ENCODE results near the gene CXCL3.

The CXCL3 gene

GRCh38 chr4:74055498-74055897 is 17.0 kb upstream of the CXCL3 start:
- no peak for DNase-seq (ENCODE audit: low read depth in 3 of 3)

GRCh38 chr4:74055096-74055495 is 16.6 kb upstream of the CXCL3 start:
- no peak for DNase-seq (ENCODE audit: low read depth in 3 of 3)

GRCh38 chr4:74054483-74055047 is 16.1 kb upstream of the CXCL3 start:
- DNase-seq (ENCODE audit: low read depth in 3 of 3), result no peak

- no peak for DNase-seq (ENCODE audit: low read depth in 3 of 3)
These were observed 8.7 kb upstream of the CXCL3 start for GRCh38 chr4:74047152-74047551.

GRCh38 chr4:74045772-74046171 is 7.3 kb upstream of the CXCL3 start:
- DNase-seq (ENCODE audit: low read depth in 3 of 3), result no peak

- DNase-seq (ENCODE audit: low read depth in 3 of 3), result no peak
These were observed 6.8 kb upstream of the CXCL3 start for GRCh38 chr4:74045247-74045646.

- no peak for DNase-seq (ENCODE audit: low read depth in 3 of 3)
These were observed 6.2 kb upstream of the CXCL3 start for GRCh38 chr4:74044677-74045076.

- no peak for DNase-seq (ENCODE audit: low read depth in 3 of 3)
These were observed 4.2 kb upstream of the CXCL3 start for GRCh38 chr4:74042681-74043080.

GRCh38 chr4:74041418-74041817 is 2.9 kb upstream of the CXCL3 start:
- DNase-seq (ENCODE audit: low read depth in 3 of 3), result no peak

GRCh38 chr4:74039315-74039763 is 850 bp upstream of the CXCL3 start:
- no peak for DNase-seq (ENCODE audit: low read depth in 3 of 3)

GRCh38 chr4:74038086-74038424 is 434 bp downstream of the CXCL3 start:
- no peak for DNase-seq (ENCODE audit: low read depth in 3 of 3)

GRCh38 chr4:74037076-74037955 is 1.2 kb downstream of the CXCL3 start:
- DNase-seq (ENCODE audit: low read depth in 3 of 3), result no peak

GRCh38 chr4:74033739-74034138 is 4.8 kb downstream of the CXCL3 start:
- DNase-seq (ENCODE audit: low read depth in 3 of 3), result no peak

- DNase-seq (ENCODE audit: low read depth in 3 of 3), result no peak
These were observed 6.4 kb downstream of the CXCL3 start for GRCh38 chr4:74032064-74032463.

GRCh38 chr4:74031576-74031975 is 6.9 kb downstream of the CXCL3 start:
- DNase-seq (ENCODE audit: low read depth in 3 of 3), result no peak

GRCh38 chr4:74030285-74030684 is 8.2 kb downstream of the CXCL3 start:
- DNase-seq (ENCODE audit: low read depth in 3 of 3), result no peak

GRCh38 chr4:74028504-74028903 is 10.0 kb downstream of the CXCL3 start:
- DNase-seq (ENCODE audit: low read depth in 3 of 3), result no peak

- DNase-seq (ENCODE audit: low read depth in 3 of 3), result no peak
These were observed 14.8 kb downstream of the CXCL3 start for GRCh38 chr4:74023709-74024108.

- DNase-seq (ENCODE audit: low read depth in 3 of 3), result no peak
These were observed 16.9 kb downstream of the CXCL3 start for GRCh38 chr4:74021601-74022000.

- DNase-seq (ENCODE audit: low read depth in 3 of 3), result no peak
These were observed 19.7 kb downstream of the CXCL3 start for GRCh38 chr4:74018771-74019170.

GRCh38 chr4:74018116-74018515 is 20.4 kb downstream of the CXCL3 start:
- no peak for DNase-seq (ENCODE audit: low read depth in 3 of 3)

GRCh38 chr4:74016068-74016467 is 22.4 kb downstream of the CXCL3 start:
- DNase-seq (ENCODE audit: low read depth in 3 of 3), result no peak

GRCh38 chr4:74015126-74015780 is 23.2 kb downstream of the CXCL3 start:
- DNase-seq (ENCODE audit: low read depth in 3 of 3), result no peak
